Mucosa of rectum (tissue), 2 donors: Measurements from ENCODE around the gene MGAT5.

ENCODE experiments used
- H3K27ac ChIP-seq, 2 donors: one replicate each; pipeline ENCODE4 v1.7.0; 2013; ENCODE audit warnings: inconsistent platforms in 2 of 2, low read depth in 2 of 2, low read length in 2 of 2
- H3K27me3 ChIP-seq, 2 donors: one replicate each; pipeline ENCODE4 v1.7.0; 2013; ENCODE audit warnings: low read length in 2 of 2; ENCODE audit not compliant: control insufficient read depth in 2 of 2, insufficient read depth in 2 of 2
- H3K36me3 ChIP-seq, 2 donors: one replicate each; pipeline ENCODE4 v1.7.0; 2013; ENCODE audit warnings: low read length in 2 of 2; ENCODE audit not compliant: control insufficient read depth in 2 of 2, insufficient read depth in 2 of 2
- H3K4me1 ChIP-seq, 2 donors: one replicate each; pipeline ENCODE4 v1.7.0; 2013; ENCODE audit warnings: low read length in 2 of 2, mild to moderate bottlenecking in 1 of 2; ENCODE audit not compliant: control insufficient read depth in 2 of 2, insufficient read depth in 2 of 2
- H3K4me3 ChIP-seq, 2 donors: one replicate each; pipeline ENCODE4 v1.7.0; 2013; ENCODE audit warnings: low read length in 2 of 2
- H3K9ac ChIP-seq, 2 donors: one replicate each; pipeline ENCODE4 v1.7.0; 2013; ENCODE audit warnings: low read length in 2 of 2, low read depth in 1 of 2, mild to moderate bottlenecking in 1 of 2
- H3K9me3 ChIP-seq, 2 donors: one replicate each; pipeline ENCODE4 v1.7.0; 2013; ENCODE audit warnings: low read length in 2 of 2; ENCODE audit not compliant: control insufficient read depth in 2 of 2
- donor health status: healthy.
- donor health status: Normal muscosa, but diverticular disease.

The MGAT5 gene, protein sequence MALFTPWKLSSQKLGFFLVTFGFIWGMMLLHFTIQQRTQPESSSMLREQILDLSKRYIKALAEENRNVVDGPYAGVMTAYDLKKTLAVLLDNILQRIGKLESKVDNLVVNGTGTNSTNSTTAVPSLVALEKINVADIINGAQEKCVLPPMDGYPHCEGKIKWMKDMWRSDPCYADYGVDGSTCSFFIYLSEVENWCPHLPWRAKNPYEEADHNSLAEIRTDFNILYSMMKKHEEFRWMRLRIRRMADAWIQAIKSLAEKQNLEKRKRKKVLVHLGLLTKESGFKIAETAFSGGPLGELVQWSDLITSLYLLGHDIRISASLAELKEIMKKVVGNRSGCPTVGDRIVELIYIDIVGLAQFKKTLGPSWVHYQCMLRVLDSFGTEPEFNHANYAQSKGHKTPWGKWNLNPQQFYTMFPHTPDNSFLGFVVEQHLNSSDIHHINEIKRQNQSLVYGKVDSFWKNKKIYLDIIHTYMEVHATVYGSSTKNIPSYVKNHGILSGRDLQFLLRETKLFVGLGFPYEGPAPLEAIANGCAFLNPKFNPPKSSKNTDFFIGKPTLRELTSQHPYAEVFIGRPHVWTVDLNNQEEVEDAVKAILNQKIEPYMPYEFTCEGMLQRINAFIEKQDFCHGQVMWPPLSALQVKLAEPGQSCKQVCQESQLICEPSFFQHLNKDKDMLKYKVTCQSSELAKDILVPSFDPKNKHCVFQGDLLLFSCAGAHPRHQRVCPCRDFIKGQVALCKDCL

DNA sequence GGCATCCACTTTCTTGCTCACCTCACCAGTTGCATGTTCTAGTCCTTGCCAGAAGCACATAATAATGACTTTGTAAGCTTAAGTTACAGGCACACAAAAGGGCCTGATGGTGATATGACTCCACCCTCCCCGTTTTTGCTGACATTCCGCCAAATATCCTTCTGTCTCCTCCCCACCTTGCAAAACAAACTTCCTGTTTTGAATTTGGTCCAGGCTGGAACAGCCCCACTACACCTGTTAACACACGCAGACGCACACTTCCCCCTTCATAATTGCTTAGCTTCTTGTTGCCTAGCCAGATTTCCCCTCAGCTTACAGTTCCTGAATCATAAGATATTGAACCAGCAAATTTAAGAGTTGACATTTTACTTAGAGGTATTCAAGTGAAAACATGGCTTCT lies at the start of gene MGAT5:
Gene MGAT5 (plus strand): TSS at position 269 of the 400 bp plus-strand sequence. CDS start 332 bp downstream, outside the sequence.
- no peaks in the 10 kb centered on the region for H3K27me3 ChIP-seq
- peaks cover 7 to 9% of the 10 kb centered on the region in 2 donors for H3K36me3 ChIP-seq
- H3K4me1 ChIP-seq, result peaks cover 12 to 31% of the 10 kb centered on the region in 2 donors
- no peak within 1 kb of the TSS for H3K9ac ChIP-seq
- no peak within 1 kb of the TSS for H3K4me3 ChIP-seq
- H3K27ac ChIP-seq, result peak within 1 kb of the TSS; percentile 9 to 19
- H3K9me3 ChIP-seq, result no peaks in the 10 kb centered on the region

DNA sequence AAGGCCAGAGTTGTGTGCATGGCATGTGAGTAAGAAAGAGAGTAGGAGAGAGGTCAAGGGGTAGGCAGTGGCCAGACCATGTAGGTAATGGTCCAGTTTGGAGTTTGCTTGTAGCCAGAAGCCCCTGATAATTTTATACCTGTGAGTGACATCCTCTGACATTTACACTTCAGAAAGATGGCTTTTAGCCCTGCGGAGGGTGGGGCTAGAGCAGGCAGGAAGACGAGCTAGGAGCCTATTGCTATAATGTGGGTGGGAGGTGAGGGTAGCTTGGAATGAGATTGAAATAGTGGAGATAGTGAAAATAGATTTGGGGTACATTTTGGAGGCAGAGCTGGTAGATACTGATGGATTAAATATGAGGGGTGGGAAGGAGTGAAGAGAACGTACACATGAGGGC lies 48.8 kb upstream of the MGAT5 start:
- no peak overlapping the region for H3K9ac ChIP-seq
- H3K27ac ChIP-seq, result no peak overlapping the region
- no peaks in the 10 kb centered on the region for H3K9me3 ChIP-seq
- no peak overlapping the region for H3K4me3 ChIP-seq
- H3K36me3 ChIP-seq, result no peaks in the 10 kb centered on the region
- H3K4me1 ChIP-seq, result peaks cover 7 to 10% of the 10 kb centered on the region in 2 donors
- H3K27me3 ChIP-seq, result no peaks in the 10 kb centered on the region

DNA sequence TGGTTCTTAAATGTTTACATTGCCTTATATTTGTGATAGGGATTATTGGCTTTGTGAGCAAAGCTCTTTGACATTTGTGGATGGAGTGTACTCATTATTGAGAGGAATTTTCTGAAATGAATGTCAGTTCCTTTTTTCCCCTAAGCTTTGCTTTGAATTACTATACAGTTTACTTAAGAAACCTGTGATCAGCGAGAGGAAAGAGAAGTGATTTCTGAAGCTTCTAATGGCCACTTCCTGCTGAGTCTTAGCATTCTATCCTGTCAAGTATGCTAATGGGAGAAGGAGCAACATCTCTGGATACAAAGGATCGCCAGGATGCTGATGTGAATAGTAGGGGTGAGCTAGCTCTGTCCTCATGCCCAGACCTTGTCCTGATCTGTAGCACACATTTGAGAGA lies 47.8 kb upstream of the MGAT5 start:
- H3K9ac ChIP-seq, result no peak overlapping the region
- no peak overlapping the region for H3K4me3 ChIP-seq
- no peak overlapping the region for H3K27ac ChIP-seq
- H3K27me3 ChIP-seq, result no peaks in the 10 kb centered on the region
- no peaks in the 10 kb centered on the region for H3K36me3 ChIP-seq
- peaks cover 7 to 10% of the 10 kb centered on the region in 2 donors for H3K4me1 ChIP-seq
- no peaks in the 10 kb centered on the region for H3K9me3 ChIP-seq

DNA sequence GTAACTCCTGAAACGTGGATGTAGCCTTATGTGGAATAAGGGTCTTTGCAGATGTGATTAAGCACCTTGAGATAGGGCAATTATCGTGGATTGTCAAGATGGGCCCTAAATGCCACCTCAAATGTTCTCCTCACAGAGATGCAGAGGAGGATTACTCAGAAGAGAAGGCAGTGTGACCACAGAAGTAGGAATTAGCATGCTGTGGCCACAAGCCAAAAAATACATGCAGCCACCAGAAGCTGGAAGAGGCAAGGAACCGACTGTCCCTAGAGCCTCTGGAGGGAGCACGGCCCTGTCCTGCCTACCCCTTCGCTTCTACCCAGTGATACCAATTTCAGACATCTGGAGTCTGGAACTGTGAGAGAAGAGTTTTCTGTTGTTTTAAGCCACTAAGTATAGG lies 47.3 kb upstream of the MGAT5 start:
- no peaks in the 10 kb centered on the region for H3K27me3 ChIP-seq
- no peaks in the 10 kb centered on the region for H3K36me3 ChIP-seq
- H3K9me3 ChIP-seq, result no peaks in the 10 kb centered on the region
- no peak overlapping the region for H3K9ac ChIP-seq
- peaks cover 7 to 10% of the 10 kb centered on the region in 2 donors for H3K4me1 ChIP-seq
- H3K4me3 ChIP-seq, result no peak overlapping the region
- no peak overlapping the region for H3K27ac ChIP-seq

DNA sequence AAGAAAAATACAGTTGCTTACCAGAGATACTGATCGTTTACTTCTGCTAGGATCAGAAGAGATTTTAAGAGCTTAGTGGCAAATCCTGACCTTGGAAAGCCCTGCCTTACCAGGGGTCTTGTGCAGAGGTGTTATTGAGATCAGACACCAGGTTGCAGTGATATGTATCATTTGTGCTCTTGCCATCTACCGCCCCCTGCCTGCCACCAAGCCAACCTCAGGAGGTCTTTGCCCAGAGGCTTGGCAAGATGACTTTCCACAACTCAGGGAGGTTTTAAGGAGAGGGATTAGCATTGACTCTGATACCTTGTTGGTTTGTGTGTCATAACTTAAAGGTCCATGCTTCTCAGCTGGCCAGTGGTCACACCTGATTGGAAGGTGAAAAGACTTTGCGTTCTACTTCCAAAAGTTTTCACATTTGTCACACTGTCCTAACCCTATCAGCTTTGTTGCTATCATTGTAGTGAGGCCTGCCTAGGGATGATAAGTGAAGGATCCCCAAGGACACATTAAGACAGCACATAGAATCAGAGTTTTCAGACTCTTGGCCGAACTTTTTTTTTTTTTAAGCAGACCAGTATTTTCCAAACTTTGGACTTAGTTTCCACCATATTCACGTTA lies 46.2 kb upstream of the MGAT5 start:
- no peaks in the 10 kb centered on the region for H3K36me3 ChIP-seq
- no peak overlapping the region for H3K4me3 ChIP-seq
- H3K27ac ChIP-seq, result no peak overlapping the region
- H3K27me3 ChIP-seq, result no peaks in the 10 kb centered on the region
- H3K9ac ChIP-seq, result no peak overlapping the region
- peaks cover 7 to 10% of the 10 kb centered on the region in 2 donors for H3K4me1 ChIP-seq
- H3K9me3 ChIP-seq, result no peaks in the 10 kb centered on the region

DNA sequence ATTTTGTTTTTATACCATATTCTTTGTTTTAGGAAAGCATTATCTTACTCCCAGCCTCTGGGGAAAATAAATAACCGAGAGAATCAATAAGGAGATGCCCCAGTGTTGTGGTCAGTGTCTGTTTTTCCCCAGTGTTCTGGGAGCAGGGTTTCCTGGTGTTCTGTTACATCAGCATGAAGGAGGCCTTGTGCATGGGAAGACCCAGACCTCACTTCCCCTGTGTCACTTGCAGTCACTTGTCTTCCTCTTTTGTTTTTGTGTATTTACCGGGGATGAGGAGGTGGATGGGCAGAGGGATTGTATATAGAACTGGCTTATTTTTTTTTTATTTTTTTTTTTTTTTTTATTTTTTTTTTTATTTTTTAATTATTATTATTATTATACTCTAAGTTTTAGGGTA lies 45.0 kb upstream of the MGAT5 start:
- Histone ChIP-seq H3K9ac (no peak overlapping the region), H3K36me3 (no peaks in the 10 kb centered on the region), H3K4me3 (no peak overlapping the region), H3K9me3 (no peaks in the 10 kb centered on the region), H3K27me3 (no peaks in the 10 kb centered on the region), H3K4me1 (peaks cover 7 to 10% of the 10 kb centered on the region in 2 donors), H3K27ac (no peak overlapping the region)

DNA sequence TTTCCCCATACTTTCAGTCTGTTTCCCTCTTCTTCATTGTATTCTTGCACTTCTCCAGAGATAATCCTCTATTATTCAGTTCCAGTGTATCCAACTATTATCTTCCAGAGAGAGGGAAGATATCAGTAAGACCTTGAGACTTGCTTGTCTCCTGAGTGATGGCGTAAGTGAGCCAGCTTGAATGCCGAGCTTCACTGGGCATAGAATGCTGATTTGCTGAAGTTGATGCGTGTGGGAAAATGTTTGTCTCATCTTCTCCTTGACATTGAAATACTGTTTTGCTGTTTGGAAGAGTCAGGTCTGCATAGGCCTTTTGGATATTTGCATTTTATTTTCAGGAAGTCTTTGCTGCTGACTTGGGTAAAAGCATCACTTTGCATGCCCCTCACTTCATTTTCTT lies 41.1 kb upstream of the MGAT5 start:
- H3K9me3 ChIP-seq, result no peaks in the 10 kb centered on the region
- H3K36me3 ChIP-seq, result peaks cover 0 to 3% of the 10 kb centered on the region in 2 donors
- no peak overlapping the region for H3K9ac ChIP-seq
- peaks cover 2 to 4% of the 10 kb centered on the region in 2 donors for H3K4me1 ChIP-seq
- H3K4me3 ChIP-seq, result no peak overlapping the region
- no peak overlapping the region for H3K27ac ChIP-seq
- H3K27me3 ChIP-seq, result no peaks in the 10 kb centered on the region

DNA sequence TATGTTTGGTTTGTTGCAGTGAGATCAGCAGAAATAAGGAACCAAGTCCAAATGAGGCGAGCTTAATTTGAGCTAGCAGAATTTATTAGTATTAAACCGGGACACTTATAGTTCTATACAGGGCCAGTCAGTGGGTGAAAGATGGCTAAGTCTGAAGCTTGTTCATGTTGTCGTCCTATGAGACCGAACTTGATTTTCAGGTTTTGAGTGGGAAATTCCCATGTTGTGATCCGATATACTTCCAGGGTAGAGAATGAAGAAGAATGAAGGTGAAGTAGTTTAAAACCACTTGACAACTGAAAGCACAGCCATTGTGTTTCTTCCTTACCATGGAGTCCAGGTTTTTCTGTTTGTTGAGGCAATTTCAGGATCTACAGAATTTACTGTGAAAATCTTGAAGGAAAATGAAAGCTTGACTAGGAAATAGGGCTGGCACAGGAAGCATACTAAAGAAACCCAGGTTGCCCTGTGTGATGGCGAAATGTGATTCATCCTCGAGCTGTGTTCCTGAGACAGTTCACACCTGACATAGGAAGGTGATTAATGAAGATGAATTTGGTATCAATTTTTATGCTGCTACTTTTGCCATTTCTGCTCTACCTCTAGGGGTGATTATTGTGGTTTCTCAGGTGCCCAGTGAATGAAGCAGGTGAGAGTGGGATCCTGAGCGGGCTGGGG lies 37.6 kb upstream of the MGAT5 start:
- H3K9me3 ChIP-seq, result no peaks in the 10 kb centered on the region
- H3K27me3 ChIP-seq, result no peaks in the 10 kb centered on the region
- peaks cover 0 to 3% of the 10 kb centered on the region in 2 donors for H3K36me3 ChIP-seq
- H3K9ac ChIP-seq, result no peak overlapping the region
- no peak overlapping the region for H3K27ac ChIP-seq
- peaks cover 13 to 17% of the 10 kb centered on the region in 2 donors for H3K4me1 ChIP-seq
- no peak overlapping the region for H3K4me3 ChIP-seq

DNA sequence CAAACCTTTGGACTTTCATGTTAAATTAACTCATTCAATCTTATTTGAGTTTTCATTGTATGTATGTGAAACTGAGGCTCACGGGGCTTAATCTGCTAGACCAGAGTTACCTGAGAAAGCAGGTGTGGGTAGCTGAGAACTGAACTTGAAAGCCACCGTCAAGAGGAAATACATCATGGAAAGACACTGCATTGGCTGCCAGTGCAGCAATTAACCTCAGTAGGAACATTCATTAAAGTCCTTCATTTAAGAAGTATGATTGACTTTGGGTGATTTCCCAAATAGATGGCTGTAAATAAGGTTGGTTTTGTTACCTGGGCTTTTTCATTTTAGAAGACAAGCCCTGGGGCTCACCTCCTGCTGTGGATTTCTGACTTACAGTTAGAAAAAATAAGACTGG lies 36.5 kb upstream of the MGAT5 start:
- Histone ChIP-seq H3K27ac (no peak overlapping the region), H3K36me3 (peaks cover 0 to 3% of the 10 kb centered on the region in 2 donors), H3K9me3 (no peaks in the 10 kb centered on the region), H3K9ac (no peak overlapping the region), H3K27me3 (no peaks in the 10 kb centered on the region), H3K4me3 (no peak overlapping the region), H3K4me1 (peaks cover 13 to 17% of the 10 kb centered on the region in 2 donors)
